ENCODE data around the gene IL20RA.
"Not testable (repeated sequence)": the region's sequence is repeated elsewhere in the genome, so short reads cannot be mapped to it uniquely, and the experiment has no call there.

The IL20RA gene

GRCh38 chr6:136969433-136969832 lies 75.3 kb downstream of the IL20RA start:
- no peak for DNase-seq

GRCh38 chr6:136968837-136969236 lies 75.9 kb downstream of the IL20RA start:
- DNase-seq: no peak

- DNase-seq: peak; percentile 62 to 63
These were observed 76.7 kb downstream of the IL20RA start for GRCh38 chr6:136967876-136968752.

- DNase-seq: no peak
These were observed 80.4 kb downstream of the IL20RA start for GRCh38 chr6:136964398-136964797.

- DNase-seq: no peak
These were observed 81.5 kb downstream of the IL20RA start for GRCh38 chr6:136963259-136963658.

GRCh38 chr6:136962661-136963060 lies 82.1 kb downstream of the IL20RA start:
- no peak for DNase-seq

- DNase-seq: no peak
These were observed 82.9 kb downstream of the IL20RA start for GRCh38 chr6:136961848-136962247.

GRCh38 chr6:136960781-136961180 lies 84.0 kb downstream of the IL20RA start:
- DNase-seq: no peak

GRCh38 chr6:136959935-136960334 lies 84.8 kb downstream of the IL20RA start:
- not testable (repeated sequence) for DNase-seq

GRCh38 chr6:136959471-136959891 lies 85.3 kb downstream of the IL20RA start:
- DNase-seq: no peak

GRCh38 chr6:136958168-136958567 lies 86.6 kb downstream of the IL20RA start:
- no peak for DNase-seq

GRCh38 chr6:136956590-136957544 lies 87.9 kb downstream of the IL20RA start:
- no peak for DNase-seq

- DNase-seq: no peak
These were observed 89.6 kb downstream of the IL20RA start for GRCh38 chr6:136955123-136955522.

GRCh38 chr6:136952714-136953260 lies 92.0 kb downstream of the IL20RA start:
- no peak for DNase-seq

GRCh38 chr6:136950436-136951126 lies 94.2 kb downstream of the IL20RA start:
- no peak for DNase-seq
